ENCODE measurements around the gene ANKRD35.

ANKRD35 gene

GRCh38 chr1:145897969-145898368, 12.3 kb upstream of the ANKRD35 start:
- DNase-seq (ENCODE audit: extremely low read depth in 1 of 2, low read depth in 1 of 2), result no peak

GRCh38 chr1:145895471-145895870, 9.8 kb upstream of the ANKRD35 start:
- no peak for DNase-seq (ENCODE audit: extremely low read depth in 1 of 2, low read depth in 1 of 2)

GRCh38 chr1:145893306-145894055, 7.8 kb upstream of the ANKRD35 start:
- no peak for DNase-seq (ENCODE audit: extremely low read depth in 1 of 2, low read depth in 1 of 2)

- no peak for DNase-seq (ENCODE audit: extremely low read depth in 1 of 2, low read depth in 1 of 2)
Observed at GRCh38 chr1:145892486-145893087, 6.9 kb upstream of the ANKRD35 start.

GRCh38 chr1:145891587-145892485, 6.2 kb upstream of the ANKRD35 start:
- peak in 1 of 2 donors; percentile 15 for DNase-seq (ENCODE audit: extremely low read depth in 1 of 2, low read depth in 1 of 2)

GRCh38 chr1:145891143-145891542, 5.5 kb upstream of the ANKRD35 start:
- DNase-seq (ENCODE audit: extremely low read depth in 1 of 2, low read depth in 1 of 2), result no peak

- no peak for DNase-seq (ENCODE audit: extremely low read depth in 1 of 2, low read depth in 1 of 2)
Observed at GRCh38 chr1:145889722-145890121, 4.1 kb upstream of the ANKRD35 start.

GRCh38 chr1:145887631-145888030, 2.0 kb upstream of the ANKRD35 start:
- DNase-seq (ENCODE audit: extremely low read depth in 1 of 2, low read depth in 1 of 2), result no peak

GRCh38 chr1:145886816-145887215, 1.1 kb upstream of the ANKRD35 start:
- no peak for DNase-seq (ENCODE audit: extremely low read depth in 1 of 2, low read depth in 1 of 2)

GRCh38 chr1:145886390-145886789, 724 bp upstream of the ANKRD35 start:
- no peak for DNase-seq (ENCODE audit: extremely low read depth in 1 of 2, low read depth in 1 of 2)

GRCh38 chr1:145884675-145885074, 991 bp downstream of the ANKRD35 start:
- no peak for DNase-seq (ENCODE audit: extremely low read depth in 1 of 2, low read depth in 1 of 2)

GRCh38 chr1:145879775-145880174, 5.9 kb downstream of the ANKRD35 start:
- no peak for DNase-seq (ENCODE audit: extremely low read depth in 1 of 2, low read depth in 1 of 2)

GRCh38 chr1:145878724-145879123, 6.9 kb downstream of the ANKRD35 start:
- DNase-seq (ENCODE audit: extremely low read depth in 1 of 2, low read depth in 1 of 2), result no peak

- DNase-seq (ENCODE audit: extremely low read depth in 1 of 2, low read depth in 1 of 2), result no peak
Observed at GRCh38 chr1:145877923-145878486, 7.7 kb downstream of the ANKRD35 start.

GRCh38 chr1:145874646-145875045, 11.0 kb downstream of the ANKRD35 start:
- DNase-seq (ENCODE audit: extremely low read depth in 1 of 2, low read depth in 1 of 2), result no peak

GRCh38 chr1:145871994-145872924, 13.4 kb downstream of the ANKRD35 start:
- no peak for DNase-seq (ENCODE audit: extremely low read depth in 1 of 2, low read depth in 1 of 2)

- no peak for DNase-seq (ENCODE audit: extremely low read depth in 1 of 2, low read depth in 1 of 2)
Observed at GRCh38 chr1:145868232-145868631, 17.4 kb downstream of the ANKRD35 start.

- no peak for DNase-seq (ENCODE audit: extremely low read depth in 1 of 2, low read depth in 1 of 2)
Observed at GRCh38 chr1:145863282-145864018, 22.2 kb downstream of the ANKRD35 start.

GRCh38 chr1:145859491-145860023, 26.1 kb downstream of the ANKRD35 start:
- peak; percentile 62 to 75 for DNase-seq (ENCODE audit: extremely low read depth in 1 of 2, low read depth in 1 of 2)

Data from stimulated activated CD8-positive, alpha-beta memory T cell treated with anti-CD3 and anti-CD28 coated beads, Interleukin-7, amount 100 ng/mL, for 48 hours (primary cell).